ENCODE data around the gene MARCHF3. TPM values are rescaled to one million over a fixed set of nuclear protein-coding genes. Genes with fewer than 3 reads are reported as not detected.

Gene MARCHF3
- total RNA-seq, 4 donors from 2014 or later: 6.2 to 11.9 (median 8.1) TPM

GRCh38 chr5:126871441-126871840, 158.9 kb downstream of the MARCHF3 start:
- Histone ChIP-seq H3K9me3 (no peaks in the 10 kb centered on the region), H3K27me3 (no peaks in the 10 kb centered on the region), H3K36me3 (no peaks in the 10 kb centered on the region), H3K4me3 (no peak overlapping the region), H3K4me1 (no peaks in the 10 kb centered on the region), H3K27ac (no peak overlapping the region)
- DNase-seq: no peak
- intact Hi-C loops (cut with DNase I; ENCODE audit: low total_unique reads): no loop called here
- TF ChIP-seq POLR2A (IDR thresholded peaks at IDR 0.05): no peak
- no peak for TF ChIP-seq CTCF (IDR thresholded peaks at IDR 0.05)

GRCh38 chr5:126869005-126869451, 161.3 kb downstream of the MARCHF3 start:
- Histone ChIP-seq H3K4me3 (no peak overlapping the region), H3K36me3 (no peaks in the 10 kb centered on the region), H3K4me1 (no peaks in the 10 kb centered on the region), H3K27me3 (no peaks in the 10 kb centered on the region), H3K27ac (no peak overlapping the region), H3K9me3 (no peaks in the 10 kb centered on the region)
- no peak for DNase-seq
- TF ChIP-seq CTCF (IDR thresholded peaks at IDR 0.05) (no peak), POLR2A (IDR thresholded peaks at IDR 0.05) (no peak)
- intact Hi-C loops (cut with DNase I; ENCODE audit: low total_unique reads): no loop called here

GRCh38 chr5:126868338-126869004, 161.9 kb downstream of the MARCHF3 start:
- DNase-seq: no peak
- Histone ChIP-seq H3K27me3 (no peaks in the 10 kb centered on the region), H3K4me1 (no peaks in the 10 kb centered on the region), H3K27ac (no peak overlapping the region), H3K4me3 (no peak overlapping the region), H3K9me3 (no peaks in the 10 kb centered on the region), H3K36me3 (no peaks in the 10 kb centered on the region)
- no peak for TF ChIP-seq POLR2A (IDR thresholded peaks at IDR 0.05)
- no peak for TF ChIP-seq CTCF (IDR thresholded peaks at IDR 0.05)
- intact Hi-C loops (cut with DNase I; ENCODE audit: low total_unique reads): no loop called here

- Histone ChIP-seq H3K4me1 (no peaks in the 10 kb centered on the region), H3K36me3 (no peaks in the 10 kb centered on the region), H3K9me3 (no peaks in the 10 kb centered on the region), H3K27ac (no peak overlapping the region), H3K4me3 (no peak overlapping the region), H3K27me3 (no peaks in the 10 kb centered on the region)
- TF ChIP-seq POLR2A (IDR thresholded peaks at IDR 0.05) (no peak), CTCF (IDR thresholded peaks at IDR 0.05) (no peak)
- DNase-seq: no peak
- intact Hi-C loops (cut with DNase I; ENCODE audit: low total_unique reads): no loop called here
These were observed 163.3 kb downstream of the MARCHF3 start for GRCh38 chr5:126866851-126867636.

- Histone ChIP-seq H3K36me3 (no peaks in the 10 kb centered on the region), H3K9me3 (no peaks in the 10 kb centered on the region), H3K4me1 (no peaks in the 10 kb centered on the region), H3K27ac (no peak overlapping the region), H3K4me3 (no peak overlapping the region), H3K27me3 (no peaks in the 10 kb centered on the region)
- no peak for TF ChIP-seq POLR2A (IDR thresholded peaks at IDR 0.05)
- intact Hi-C loops (cut with DNase I; ENCODE audit: low total_unique reads): no loop called here
- DNase-seq: no peak
These were observed 165.1 kb downstream of the MARCHF3 start for GRCh38 chr5:126865299-126865698.
